HG03095 (cell line): ENCODE data around the gene PRAC1.

Experiments
- ATAC-seq: cut with Tn5 transposase; IDR thresholded peaks from one replicate; pipeline ENCODE4 v1.9.1; 2021; ENCODE audit warnings: moderate library complexity; ENCODE audit not compliant: unreplicated experiment

Gene PRAC1

DNA sequence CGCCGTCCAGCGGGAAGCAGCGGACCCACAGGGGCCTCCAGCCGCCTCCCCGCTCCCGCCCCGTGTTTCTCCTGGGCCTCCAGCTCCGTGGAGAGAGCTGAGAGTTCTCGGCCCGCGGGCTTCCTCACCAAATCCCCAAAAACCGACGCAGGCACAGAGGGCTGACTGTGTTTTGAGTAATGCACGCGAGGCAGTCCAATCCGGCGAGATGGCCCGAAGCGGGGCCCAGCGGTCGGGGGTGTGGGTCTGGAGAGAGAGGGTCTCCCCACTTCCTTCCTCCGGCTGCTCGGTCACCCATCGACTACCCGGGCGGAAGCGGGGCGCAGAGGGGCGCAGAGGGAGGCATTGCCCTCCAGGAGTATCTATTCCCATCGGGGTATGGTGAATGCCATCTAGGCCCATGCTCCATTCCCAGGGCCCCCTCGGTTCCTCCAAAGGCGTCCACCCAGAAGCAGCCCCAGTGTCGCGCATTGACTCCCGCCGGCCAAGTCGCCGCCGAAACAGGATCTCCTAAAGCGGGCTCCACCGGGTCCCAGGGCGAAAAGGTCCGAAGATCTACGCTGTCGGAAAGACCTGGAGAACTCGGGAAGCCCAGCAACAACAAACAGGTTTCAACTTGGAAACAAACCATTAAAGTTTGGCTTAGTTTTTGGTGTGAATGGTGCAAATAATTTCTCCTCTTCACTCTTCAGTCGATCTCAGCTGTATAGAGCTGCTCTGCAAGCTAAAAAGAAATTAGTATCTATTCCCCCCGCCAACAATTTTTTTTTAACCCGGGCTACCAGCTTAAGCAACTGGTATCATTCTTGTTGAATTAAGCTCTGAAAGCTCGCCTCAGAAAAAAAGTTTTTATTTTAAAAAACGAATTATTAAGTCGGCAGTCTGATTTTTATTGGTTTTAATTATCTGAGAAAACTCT is 25.4 kb upstream of the PRAC1 start:
- no peak for ATAC-seq

DNA sequence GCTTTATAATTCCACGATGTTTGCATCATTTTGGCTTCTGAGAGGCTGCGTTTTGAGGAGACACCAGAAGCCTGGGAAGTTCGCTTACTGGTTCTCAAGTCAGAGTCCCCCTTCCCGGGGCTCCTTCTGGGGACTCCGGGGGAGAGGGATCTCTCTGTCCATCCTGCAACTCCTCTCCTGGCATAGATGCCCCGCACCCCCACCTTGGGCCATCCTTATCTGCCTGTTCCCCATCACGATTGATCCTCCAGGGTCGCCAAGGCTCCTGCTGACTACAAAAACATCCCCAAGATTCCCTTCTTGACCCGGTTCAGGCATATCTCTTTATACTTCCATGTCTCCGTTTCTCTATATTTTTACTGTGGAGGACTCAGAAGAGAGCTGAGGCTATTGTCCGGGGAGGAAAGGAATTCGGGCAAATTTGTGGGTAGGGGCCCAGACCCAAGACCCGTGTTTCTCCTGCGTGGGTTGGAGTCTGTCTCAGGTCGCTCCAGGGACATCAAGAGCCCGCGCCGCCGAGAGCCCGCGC is 24.7 kb upstream of the PRAC1 start:
- ATAC-seq: no peak

GRCh38 chr17:48745381-48746275 is 23.3 kb upstream of the PRAC1 start:
- ATAC-seq: no peak

DNA sequence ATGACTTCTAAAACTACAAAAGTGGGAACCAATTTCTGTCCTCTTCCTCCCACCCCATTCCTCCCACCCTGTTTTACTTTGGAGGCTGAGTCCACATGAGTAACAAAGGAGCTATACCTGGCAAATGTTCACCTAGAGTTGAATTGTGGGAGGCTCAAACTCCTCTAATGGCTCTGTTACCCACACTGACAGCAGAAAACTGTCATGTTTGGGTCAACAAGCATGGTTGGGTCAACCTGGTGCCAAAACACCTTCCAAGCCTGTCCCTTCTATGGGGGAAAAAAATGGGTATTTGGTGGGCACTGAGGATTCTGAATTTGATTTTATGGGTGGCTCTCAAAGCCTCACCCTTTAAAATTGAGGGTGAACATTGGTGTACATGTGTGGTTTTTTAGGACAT is 18.2 kb upstream of the PRAC1 start:
- ATAC-seq: no peak

DNA sequence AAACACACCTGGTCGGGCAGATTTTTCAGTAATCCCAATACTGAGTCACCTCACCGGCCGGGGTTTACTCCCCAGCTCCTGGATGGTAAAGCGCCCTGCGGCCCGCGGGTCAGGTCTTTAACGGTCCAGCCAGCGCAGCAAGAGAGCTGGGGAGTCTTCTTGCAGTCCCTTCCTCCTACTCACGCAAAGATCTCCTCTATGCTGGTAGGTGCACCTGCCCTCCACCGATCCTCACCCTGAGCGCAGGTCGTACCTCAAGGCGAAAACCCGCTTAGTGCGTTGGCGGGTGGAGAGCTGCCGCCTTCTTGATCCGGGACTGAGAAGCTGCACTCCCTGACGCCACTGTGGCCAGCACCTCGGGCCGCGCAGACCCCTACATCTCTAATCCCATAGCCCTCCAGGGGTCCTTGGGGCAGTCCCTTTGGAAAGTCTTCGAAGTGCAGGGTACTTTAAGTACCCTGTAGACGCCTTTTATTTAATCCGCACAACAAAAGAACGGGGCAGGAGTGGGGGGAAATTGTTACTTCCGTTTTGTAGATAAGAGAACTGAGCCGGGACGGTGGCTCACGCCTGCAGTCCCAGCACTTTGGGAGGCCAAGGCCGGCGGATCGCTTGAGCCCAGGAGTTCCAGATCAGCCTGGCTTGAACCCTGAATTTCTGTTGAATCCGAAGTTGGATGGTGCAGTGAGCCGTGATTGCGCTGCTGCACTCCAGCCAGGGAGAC is 16.6 kb upstream of the PRAC1 start:
- no peak for ATAC-seq

GRCh38 chr17:48738424-48738802 is 16.1 kb upstream of the PRAC1 start:
- ATAC-seq: no peak

GRCh38 chr17:48737330-48738043 is 15.2 kb upstream of the PRAC1 start:
- ATAC-seq: no peak

- ATAC-seq: no peak
Measured at GRCh38 chr17:48735062-48735351, 12.7 kb upstream of the PRAC1 start.

DNA sequence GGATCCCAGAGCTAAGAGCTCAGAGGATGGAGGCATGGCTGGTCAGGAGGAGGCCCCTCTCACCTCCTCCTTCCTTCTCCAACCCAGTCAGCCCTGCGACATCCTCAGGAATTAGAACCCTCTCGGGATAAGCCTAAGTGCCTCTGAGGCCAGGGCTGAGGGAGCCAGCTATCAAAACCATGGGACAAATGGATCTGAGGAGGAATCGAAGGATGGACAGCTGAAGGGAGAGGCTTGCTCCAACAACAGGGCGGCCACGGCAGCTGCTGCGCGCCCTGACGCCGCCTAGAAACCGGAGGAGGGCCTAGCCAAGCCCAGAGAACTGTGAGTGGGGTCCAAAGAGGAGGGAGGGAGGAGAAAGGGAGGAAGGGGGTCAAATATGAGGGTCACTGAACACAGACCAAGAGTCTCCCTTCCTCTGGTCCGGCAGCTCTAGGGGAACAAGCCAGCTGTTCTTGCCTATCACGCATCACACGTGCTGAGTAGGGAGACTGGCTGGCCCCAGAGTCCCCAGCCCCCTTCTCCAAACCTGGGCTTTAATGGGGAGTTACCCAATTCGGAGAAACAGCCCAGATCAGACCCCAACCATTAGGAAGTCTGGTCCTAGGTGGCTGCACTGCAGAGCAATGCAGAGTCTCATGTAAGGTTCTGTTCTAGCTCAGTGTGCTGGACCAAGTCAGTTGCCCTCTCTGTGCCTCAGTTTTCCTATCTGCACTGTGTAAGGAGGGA is 12.2 kb upstream of the PRAC1 start:
- ATAC-seq: no peak

DNA sequence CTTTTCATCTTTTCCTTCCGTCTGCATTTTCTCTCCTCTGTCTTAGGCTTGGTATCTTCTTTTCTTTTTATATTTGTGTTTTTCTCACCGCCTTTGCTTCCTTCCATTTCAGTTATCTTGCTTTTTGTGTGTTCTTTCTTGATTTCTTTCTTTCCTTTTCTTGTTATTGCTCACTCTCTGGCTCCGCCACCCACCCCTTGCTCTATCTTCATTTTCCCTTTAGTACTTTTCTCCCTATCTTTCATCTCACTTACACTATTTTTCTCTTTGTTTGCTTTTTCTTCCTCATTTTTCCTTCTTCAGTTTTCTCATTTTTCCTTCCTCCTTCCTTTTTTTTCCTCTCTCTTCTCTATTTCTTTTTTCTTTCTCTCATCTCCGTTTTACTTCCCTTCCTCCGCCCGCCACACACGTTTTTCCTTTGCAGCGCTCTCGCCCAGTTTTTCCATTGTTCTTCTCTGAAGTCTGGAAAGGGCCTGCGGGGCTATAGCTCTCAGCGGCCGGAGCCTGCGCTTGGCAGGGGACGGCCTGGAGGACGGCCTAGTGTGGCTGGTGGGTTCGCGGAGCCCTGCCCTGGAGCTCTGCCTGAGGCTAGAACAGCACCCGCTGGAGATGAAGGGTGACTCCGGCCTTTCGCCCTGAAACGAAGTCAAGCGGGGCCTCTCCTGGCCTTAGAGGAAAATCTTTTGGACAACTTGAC is 11.5 kb upstream of the PRAC1 start:
- no peak for ATAC-seq

DNA sequence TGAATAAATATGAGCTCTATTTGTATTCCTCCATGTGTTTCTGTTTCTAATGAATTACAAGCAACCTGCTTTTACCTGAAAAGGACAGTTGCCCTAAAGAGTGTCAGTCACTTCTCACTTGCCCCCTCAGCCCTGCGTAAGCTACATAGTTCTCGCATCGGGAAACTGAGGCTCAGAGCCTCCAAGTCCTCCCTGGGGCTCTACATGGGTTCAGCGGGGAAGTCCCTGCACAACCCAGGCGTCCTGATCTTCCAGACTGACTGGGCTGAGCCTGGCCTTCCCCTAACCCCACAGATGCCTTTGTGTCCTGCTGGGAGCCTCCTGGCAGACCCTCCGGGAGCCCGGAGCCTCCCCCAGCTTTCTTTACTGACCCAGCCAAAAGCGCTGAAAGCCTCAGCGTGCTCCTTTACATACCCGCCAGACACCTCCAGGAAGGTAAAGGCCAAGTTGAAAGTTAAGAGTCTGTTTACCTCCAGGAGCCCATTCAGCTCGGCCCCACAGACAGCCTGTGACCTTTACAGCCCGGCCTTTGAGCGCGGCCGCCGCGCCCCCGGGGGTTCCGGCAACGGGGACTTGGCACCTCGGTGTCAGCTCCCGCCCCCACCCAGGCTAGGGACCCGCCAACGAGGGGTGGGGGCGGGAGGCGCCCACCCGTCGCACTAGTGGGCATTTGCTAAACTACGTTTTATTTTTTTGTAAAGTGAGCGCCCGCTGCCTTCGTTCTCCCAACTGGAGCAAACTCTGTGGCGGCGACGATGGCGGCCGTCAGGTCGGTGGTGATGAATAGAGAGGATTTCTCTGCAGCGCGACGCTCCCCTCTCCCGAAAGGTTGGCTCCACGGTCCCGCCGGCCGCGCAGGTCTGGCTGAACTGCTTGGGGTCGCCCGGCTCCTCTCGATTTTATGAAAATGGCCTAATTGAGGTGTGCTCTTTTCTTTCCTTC is 10.6 kb upstream of the PRAC1 start:
- no peak for ATAC-seq

GRCh38 chr17:48731355-48731754 is 9.0 kb upstream of the PRAC1 start:
- no peak for ATAC-seq

DNA sequence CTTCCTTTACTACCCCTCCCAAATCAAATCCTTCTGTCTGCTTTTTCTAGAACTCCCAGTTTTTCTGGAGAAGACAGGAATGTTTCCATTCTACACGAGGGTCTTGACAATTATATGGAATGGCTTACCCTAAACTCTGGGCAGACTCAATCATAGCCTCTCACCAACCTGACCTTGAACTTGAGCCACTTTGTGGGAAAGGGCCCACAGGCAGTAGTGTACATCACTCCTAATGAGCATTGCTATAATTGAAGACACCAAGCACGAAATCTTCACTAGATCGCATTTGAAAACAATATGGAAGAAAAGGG is 7.9 kb upstream of the PRAC1 start:
- ATAC-seq: no peak

GRCh38 chr17:48729335-48730239 is 7.3 kb upstream of the PRAC1 start:
- no peak for ATAC-seq

DNA sequence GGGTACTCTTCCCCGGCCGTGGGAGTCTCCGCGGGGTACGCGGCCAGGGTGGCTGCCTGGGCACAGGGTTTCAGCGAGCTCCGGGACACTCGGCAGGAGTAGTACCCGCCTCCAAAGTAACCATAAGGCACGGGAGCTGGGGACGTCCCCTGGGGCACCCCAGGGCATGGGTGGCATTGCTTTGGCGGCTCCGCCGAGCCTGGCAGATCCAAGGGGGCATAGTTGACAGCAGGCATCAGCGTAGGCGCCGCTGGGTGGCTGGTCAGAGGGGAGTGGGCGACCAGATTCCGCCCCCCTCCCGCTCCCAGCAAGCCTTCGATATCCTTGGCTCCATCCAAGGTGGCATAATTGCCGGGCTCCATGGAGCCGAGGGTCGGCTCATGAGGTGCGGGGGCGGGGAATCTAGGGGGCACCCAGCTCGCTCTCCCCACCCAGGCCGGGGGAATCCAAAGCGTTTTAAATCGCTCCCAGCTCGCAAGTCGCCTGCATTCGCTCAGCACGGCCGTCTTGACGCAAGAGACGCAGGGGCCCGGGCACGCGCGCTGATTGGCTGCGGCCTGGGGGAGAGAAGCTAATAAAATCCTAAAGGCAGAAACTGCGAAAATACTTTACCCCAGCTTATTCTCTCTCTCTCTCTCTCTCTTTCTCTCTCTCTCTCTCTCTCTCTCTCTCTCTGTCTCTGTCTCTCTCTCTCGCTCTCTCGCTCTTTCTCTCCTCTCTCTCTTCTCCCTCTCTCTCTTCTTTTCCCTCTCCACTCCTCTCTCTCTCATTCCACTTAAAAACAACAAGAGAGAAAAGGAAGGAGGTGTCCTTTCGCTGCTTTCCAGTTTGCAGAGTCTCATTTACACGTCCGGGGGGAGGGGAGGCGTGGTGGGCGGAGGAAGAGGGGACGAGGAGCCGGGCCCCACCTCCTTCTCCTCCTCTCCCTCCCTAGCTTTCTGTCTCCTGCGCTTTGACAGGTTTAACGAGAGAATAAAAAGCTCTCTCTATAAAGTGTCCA is 6.2 kb upstream of the PRAC1 start, which contains the start of gene HOXB13:
Gene HOXB13 (minus strand): TSS at position 519 of the 1,000 bp plus-strand sequence. CDS start 157 bp downstream, at position 362.
- ATAC-seq: no peak
